SK-N-MC (cell line): ENCODE measurements around the gene FILIP1L.

Experiments
- EZH2 ChIP-seq: fragments of 200-600 bp; sonication (generic); IDR thresholded peaks from one replicate; pipeline ENCODE4 v1.6.1; 2017; ENCODE audit warnings: antibody characterized with exemption
- POLR2AphosphoS5 ChIP-seq: IDR thresholded peaks from 2 replicates; pipeline ENCODE4 v1.6.1; 2012; ENCODE audit warnings: mild to moderate bottlenecking, low read depth, low read length, borderline replicate concordance

DNA sequence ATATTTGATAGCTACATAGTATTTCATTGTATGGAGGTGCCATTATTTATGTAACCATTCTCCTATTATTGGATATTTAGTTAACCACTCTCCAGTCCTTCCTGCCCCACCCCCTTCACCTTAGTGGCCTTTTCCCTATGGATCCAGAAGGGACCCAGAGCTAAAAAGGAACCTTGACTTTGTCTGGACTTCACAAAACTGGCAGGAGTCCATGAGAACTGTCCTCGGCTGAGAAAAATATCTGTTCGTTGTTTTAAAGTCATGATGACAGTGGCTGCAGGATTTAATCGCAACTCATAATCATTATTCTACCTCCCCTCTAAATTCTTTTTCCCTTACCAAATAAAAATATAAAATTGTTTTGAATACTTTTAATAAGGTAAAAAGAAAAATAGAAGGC lies 166.9 kb downstream of the FILIP1L start:
- TF ChIP-seq POLR2AphosphoS5: no peak
- no peak for TF ChIP-seq EZH2
